ENCODE data around the gene CHMP2B. TPM values are rescaled to one million over a fixed set of nuclear protein-coding genes. Genes with fewer than 3 reads are reported as not detected.

The CHMP2B gene
- total and polyA plus RNA-seq, 2 experiments from 2014 or later: 45.1 to 130 TPM

DNA sequence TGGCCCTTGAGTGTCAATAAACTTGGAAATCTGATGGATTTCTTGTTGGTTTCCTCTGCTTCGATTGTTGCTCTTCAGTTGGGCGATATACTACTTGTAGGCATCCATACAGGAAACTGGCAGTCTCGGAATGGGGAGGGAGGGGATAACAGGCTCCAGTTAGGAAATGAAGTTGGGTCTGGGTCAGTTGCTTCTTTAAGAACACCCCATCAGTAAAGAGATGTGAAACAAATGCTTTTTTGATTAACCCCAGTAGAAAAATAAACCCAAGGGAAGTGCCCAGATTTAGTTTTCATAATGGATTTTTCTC is 681 bp downstream of the CHMP2B start (continued):
- TF ChIP-seq NANOG (IDR thresholded peaks at IDR 0.05; ENCODE audit: borderline replicate concordance) (no peak), JUNB (IDR thresholded peaks at IDR 0.05; ENCODE audit: unreplicated experiment) (no peak)
- TF ChIP-seq, protein P1, sequence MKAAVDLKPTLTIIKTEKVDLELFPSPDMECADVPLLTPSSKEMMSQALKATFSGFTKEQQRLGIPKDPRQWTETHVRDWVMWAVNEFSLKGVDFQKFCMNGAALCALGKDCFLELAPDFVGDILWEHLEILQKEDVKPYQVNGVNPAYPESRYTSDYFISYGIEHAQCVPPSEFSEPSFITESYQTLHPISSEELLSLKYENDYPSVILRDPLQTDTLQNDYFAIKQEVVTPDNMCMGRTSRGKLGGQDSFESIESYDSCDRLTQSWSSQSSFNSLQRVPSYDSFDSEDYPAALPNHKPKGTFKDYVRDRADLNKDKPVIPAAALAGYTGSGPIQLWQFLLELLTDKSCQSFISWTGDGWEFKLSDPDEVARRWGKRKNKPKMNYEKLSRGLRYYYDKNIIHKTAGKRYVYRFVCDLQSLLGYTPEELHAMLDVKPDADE (IDR thresholded peaks at IDR 0.05): no peak

DNA sequence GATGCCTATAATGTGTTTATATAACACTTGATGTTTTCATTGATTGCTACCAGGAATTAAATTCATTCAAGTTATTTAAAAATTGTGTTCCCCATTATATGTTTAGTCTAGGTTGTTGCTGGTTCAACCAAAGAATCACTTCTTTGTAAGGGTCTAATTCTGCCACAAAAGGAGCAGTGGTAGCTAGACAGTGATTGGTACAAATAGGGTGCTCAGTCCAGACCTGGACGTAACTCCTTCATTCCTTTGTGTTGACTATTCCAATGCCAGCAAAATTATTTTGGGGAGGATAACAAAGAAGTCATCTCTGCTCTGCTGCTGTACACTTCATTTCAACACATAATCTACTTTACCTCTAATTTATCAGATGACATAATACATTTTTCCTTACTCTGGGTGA is 1.2 kb downstream of the CHMP2B start:
- ATAC-seq (no peak), DNase-seq (ENCODE audit: low spot score) (no peak)
- Histone ChIP-seq H3K79me2 (replicated peaks; ENCODE audit: insufficient read depth) (peaks cover 59% of the 10 kb centered on the region), H3K4me1 (ENCODE audit: insufficient read depth) (peaks cover 25% of the 10 kb centered on the region), H4K20me1 (replicated peaks; ENCODE audit: insufficient read depth) (0 out of 2 replicates have a peak, but pooled peaks cover 8% of the 10 kb centered on the region), H3K36me3 (ENCODE audit: insufficient read depth) (no peaks in the 10 kb centered on the region), H3K4me2 (peak overlapping the region; percentile 78), H3K9me2 (ENCODE audit: insufficient read depth) (no peaks in the 10 kb centered on the region), H3K4me3 (peak overlapping the region; percentile 95), H2AFZ (no peak overlapping the region), H3K27ac (ENCODE audit: low read depth) (no peak overlapping the region), H3K27me3 (ENCODE audit: insufficient read depth) (no peaks in the 10 kb centered on the region), H3F3A (replicated peaks; ENCODE audit: low read depth) (no peaks in the 10 kb centered on the region)
- H3K9me3 Mint-ChIP-seq: no peaks in the 10 kb centered on the region
- peak overlapping the region; percentile 93 for H3K4me3 Mint-ChIP-seq
- H3K27ac Mint-ChIP-seq: no peak overlapping the region; the same call in 1 of the 2 replicates
- H3K27me3 Mint-ChIP-seq (ENCODE audit: insufficient read depth, low read depth, poor library complexity): peaks cover 7% of the 10 kb centered on the region
- no peaks in the 10 kb centered on the region for H3K36me3 Mint-ChIP-seq (ENCODE audit: low read depth)
- H3K4me1 Mint-ChIP-seq: peaks cover 40% of the 10 kb centered on the region
- TF ChIP-seq, protein P2, sequence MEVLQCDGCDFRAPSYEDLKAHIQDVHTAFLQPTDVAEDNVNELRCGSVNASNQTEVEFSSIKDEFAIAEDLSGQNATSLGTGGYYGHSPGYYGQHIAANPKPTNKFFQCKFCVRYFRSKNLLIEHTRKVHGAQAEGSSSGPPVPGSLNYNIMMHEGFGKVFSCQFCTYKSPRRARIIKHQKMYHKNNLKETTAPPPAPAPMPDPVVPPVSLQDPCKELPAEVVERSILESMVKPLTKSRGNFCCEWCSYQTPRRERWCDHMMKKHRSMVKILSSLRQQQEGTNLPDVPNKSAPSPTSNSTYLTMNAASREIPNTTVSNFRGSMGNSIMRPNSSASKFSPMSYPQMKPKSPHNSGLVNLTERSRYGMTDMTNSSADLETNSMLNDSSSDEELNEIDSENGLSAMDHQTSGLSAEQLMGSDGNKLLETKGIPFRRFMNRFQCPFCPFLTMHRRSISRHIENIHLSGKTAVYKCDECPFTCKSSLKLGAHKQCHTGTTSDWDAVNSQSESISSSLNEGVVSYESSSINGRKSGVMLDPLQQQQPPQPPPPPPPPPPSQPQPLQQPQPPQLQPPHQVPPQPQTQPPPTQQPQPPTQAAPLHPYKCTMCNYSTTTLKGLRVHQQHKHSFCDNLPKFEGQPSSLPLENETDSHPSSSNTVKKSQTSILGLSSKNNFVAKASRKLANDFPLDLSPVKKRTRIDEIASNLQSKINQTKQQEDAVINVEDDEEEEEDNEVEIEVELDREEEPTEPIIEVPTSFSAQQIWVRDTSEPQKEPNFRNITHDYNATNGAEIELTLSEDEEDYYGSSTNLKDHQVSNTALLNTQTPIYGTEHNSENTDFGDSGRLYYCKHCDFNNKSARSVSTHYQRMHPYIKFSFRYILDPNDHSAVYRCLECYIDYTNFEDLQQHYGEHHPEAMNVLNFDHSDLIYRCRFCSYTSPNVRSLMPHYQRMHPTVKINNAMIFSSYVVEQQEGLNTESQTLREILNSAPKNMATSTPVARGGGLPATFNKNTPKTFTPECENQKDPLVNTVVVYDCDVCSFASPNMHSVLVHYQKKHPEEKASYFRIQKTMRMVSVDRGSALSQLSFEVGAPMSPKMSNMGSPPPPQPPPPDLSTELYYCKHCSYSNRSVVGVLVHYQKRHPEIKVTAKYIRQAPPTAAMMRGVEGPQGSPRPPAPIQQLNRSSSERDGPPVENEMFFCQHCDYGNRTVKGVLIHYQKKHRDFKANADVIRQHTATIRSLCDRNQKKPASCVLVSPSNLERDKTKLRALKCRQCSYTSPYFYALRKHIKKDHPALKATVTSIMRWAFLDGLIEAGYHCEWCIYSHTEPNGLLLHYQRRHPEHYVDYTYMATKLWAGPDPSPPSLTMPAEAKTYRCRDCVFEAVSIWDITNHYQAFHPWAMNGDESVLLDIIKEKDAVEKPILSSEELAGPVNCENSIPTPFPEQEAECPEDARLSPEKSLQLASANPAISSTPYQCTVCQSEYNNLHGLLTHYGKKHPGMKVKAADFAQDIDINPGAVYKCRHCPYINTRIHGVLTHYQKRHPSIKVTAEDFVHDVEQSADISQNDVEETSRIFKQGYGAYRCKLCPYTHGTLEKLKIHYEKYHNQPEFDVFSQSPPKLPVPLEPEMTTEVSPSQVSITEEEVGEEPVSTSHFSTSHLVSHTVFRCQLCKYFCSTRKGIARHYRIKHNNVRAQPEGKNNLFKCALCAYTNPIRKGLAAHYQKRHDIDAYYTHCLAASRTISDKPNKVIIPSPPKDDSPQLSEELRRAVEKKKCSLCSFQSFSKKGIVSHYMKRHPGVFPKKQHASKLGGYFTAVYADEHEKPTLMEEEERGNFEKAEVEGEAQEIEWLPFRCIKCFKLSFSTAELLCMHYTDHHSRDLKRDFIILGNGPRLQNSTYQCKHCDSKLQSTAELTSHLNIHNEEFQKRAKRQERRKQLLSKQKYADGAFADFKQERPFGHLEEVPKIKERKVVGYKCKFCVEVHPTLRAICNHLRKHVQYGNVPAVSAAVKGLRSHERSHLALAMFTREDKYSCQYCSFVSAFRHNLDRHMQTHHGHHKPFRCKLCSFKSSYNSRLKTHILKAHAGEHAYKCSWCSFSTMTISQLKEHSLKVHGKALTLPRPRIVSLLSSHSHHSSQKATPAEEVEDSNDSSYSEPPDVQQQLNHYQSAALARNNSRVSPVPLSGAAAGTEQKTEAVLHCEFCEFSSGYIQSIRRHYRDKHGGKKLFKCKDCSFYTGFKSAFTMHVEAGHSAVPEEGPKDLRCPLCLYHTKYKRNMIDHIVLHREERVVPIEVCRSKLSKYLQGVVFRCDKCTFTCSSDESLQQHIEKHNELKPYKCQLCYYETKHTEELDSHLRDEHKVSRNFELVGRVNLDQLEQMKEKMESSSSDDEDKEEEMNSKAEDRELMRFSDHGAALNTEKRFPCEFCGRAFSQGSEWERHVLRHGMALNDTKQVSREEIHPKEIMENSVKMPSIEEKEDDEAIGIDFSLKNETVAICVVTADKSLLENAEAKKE (CRISPR knock-in tag; IDR thresholded peaks at IDR 0.05): no peak
- TF ChIP-seq NANOG (IDR thresholded peaks at IDR 0.05; ENCODE audit: borderline replicate concordance): no peak
- TF ChIP-seq POLR2AphosphoS5 (IDR thresholded peaks at IDR 0.05; ENCODE audit: low read depth): no peak
- no peak for TF ChIP-seq ZNF114 (CRISPR knock-in tag; IDR thresholded peaks at IDR 0.05)
- no peak for TF ChIP-seq EZH2phosphoT487 (IDR thresholded peaks at IDR 0.05; ENCODE audit: unreplicated experiment)
- TF ChIP-seq, protein P1 (IDR thresholded peaks at IDR 0.05): no peak
- TF ChIP-seq ZNF331 (CRISPR knock-in tag; IDR thresholded peaks at IDR 0.05; ENCODE audit: low read depth): no peak
- TF ChIP-seq, protein P3, sequence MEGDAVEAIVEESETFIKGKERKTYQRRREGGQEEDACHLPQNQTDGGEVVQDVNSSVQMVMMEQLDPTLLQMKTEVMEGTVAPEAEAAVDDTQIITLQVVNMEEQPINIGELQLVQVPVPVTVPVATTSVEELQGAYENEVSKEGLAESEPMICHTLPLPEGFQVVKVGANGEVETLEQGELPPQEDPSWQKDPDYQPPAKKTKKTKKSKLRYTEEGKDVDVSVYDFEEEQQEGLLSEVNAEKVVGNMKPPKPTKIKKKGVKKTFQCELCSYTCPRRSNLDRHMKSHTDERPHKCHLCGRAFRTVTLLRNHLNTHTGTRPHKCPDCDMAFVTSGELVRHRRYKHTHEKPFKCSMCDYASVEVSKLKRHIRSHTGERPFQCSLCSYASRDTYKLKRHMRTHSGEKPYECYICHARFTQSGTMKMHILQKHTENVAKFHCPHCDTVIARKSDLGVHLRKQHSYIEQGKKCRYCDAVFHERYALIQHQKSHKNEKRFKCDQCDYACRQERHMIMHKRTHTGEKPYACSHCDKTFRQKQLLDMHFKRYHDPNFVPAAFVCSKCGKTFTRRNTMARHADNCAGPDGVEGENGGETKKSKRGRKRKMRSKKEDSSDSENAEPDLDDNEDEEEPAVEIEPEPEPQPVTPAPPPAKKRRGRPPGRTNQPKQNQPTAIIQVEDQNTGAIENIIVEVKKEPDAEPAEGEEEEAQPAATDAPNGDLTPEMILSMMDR (conservative IDR thresholded peaks at IDR 0.05; ENCODE audit: low read depth in 2 of 2): no peak
- TF ChIP-seq CREB1 (CRISPR knock-in tag; IDR thresholded peaks at IDR 0.05; ENCODE audit: low read depth): no peak
- TF ChIP-seq EZH2 (IDR thresholded peaks at IDR 0.05; ENCODE audit: low read depth, unreplicated experiment): no peak
- TF ChIP-seq JUNB (IDR thresholded peaks at IDR 0.05; ENCODE audit: unreplicated experiment): no peak
- no peak for TF ChIP-seq STAT1 (IDR thresholded peaks at IDR 0.05; ENCODE audit: unreplicated experiment)
